HCT116 (cell line): ENCODE results near the gene SYCP2. TPM values are rescaled to one million over a fixed set of nuclear protein-coding genes. Genes with fewer than 3 reads are reported as not detected.

Source experiments
- ATAC-seq: fragments of 200-7000 bp; cut with Tn5 transposase; 2 replicates; pipeline ENCODE4 v1.9.1; 2020; ENCODE audit warnings: mild to moderate bottlenecking, moderate library complexity
- BruUV-seq: library from RNA; stranded (reverse); fragments of 400-500 nt; replicated peaks from 2 replicates; lab custom pipeline; 2021; lab: Mats Ljungman, UMichigan
- CTCF ChIA-PET: fragments of 300-600 bp; sonication (Branson Sonifier 250); formaldehyde crosslinking; loops from one replicate; lab custom pipeline; 2021; ENCODE audit warnings: antibody characterized with exemption; lab: Charles Lee
- POLR2A ChIA-PET: fragments of 300-600, 350-600 bp; sonication (Branson Sonifier 250); formaldehyde crosslinking; loops from one replicate; lab custom pipeline; 2021; ENCODE audit warnings: antibody characterized with exemption; lab: Charles Lee
- RAD21 ChIA-PET, 2 experiments: fragments of 300-600 bp; sonication (Branson Sonifier 250); formaldehyde crosslinking; loops; one replicate each; lab custom pipeline; 2023; ENCODE audit warnings: low total read pairs in 2 of 2; ENCODE audit not compliant: uncharacterized antibody in 2 of 2, unreplicated experiment in 2 of 2, low non-redundant PET in 1 of 2; lab: Charles Lee
- DNase-seq: peaks from one replicate; pipeline ENCODE4 v3.0.0-alpha.2; 2010; ENCODE audit warnings: low read depth, low spot score
- H2AFZ ChIP-seq: fragments of 200-600 bp; shearing (Covaris generic), sonication (generic); 2 replicates; pipeline ENCODE4 v1.6.1; 2017; ENCODE audit warnings: low read depth, mixed run types, mixed read lengths, antibody characterized with exemption, low read length; ENCODE audit not compliant: poor library complexity, severe bottlenecking
- H3K27ac ChIP-seq: 2 replicates; pipeline ENCODE4 v1.5.1; 2012; ENCODE audit warnings: low read depth, low read length
- H3K27me3 ChIP-seq: fragments of 200-600 bp; sonication (generic); 2 replicates; pipeline ENCODE4 v1.6.1; 2016; ENCODE audit warnings: mixed run types, low read length, mixed read lengths; ENCODE audit not compliant: insufficient read depth
- H3K36me3 ChIP-seq, 2 experiments: fragments of 200-500 bp in 1 of 2; fragments of 200-600 bp in 1 of 2; sonication (Bioruptor generic) in 1 of 2; sonication (generic) in 1 of 2; 2 replicates each; pipeline versions ENCODE4 v1.5.1 to v1.6.1; 2014 to 2016; ENCODE audit warnings: low read length in 2 of 2, inconsistent platforms in 1 of 2, mixed read lengths in 1 of 2, mixed run types in 1 of 2; ENCODE audit not compliant: insufficient read depth in 2 of 2, control insufficient read depth in 1 of 2
- H3K4me1 ChIP-seq, 2 experiments: fragments of 200-600 bp in 1 of 2; sonication (generic) in 1 of 2; 2 replicates each; pipeline versions ENCODE4 v1.5.1 to v1.6.1; 2012 to 2017; ENCODE audit warnings: low read length in 2 of 2, inconsistent platforms in 1 of 2, mild to moderate bottlenecking in 1 of 2, mixed read lengths in 1 of 2, mixed run types in 1 of 2, moderate library complexity in 1 of 2; ENCODE audit not compliant: insufficient read depth in 2 of 2, control insufficient read depth in 1 of 2
- H3K4me2 ChIP-seq: fragments of 200-600 bp; sonication (generic); 2 replicates; pipeline ENCODE4 v1.6.1; 2017; ENCODE audit warnings: mixed run types, low read length, mixed read lengths
- H3K4me3 ChIP-seq, 2 experiments: fragments of 200-600 bp in 1 of 2; sonication (generic) in 1 of 2; replicated peaks in 1 of 2; 2 replicates each; pipeline ENCODE4 v1.5.1; 2011 to 2016; ENCODE audit warnings: low read length in 2 of 2, control low read depth in 1 of 2, low read depth in 1 of 2, mild to moderate bottlenecking in 1 of 2, mixed read lengths in 1 of 2, mixed run types in 1 of 2
- H3K79me2 ChIP-seq: fragments of 200-600 bp; sonication (generic); 2 replicates; pipeline ENCODE4 v1.6.1; 2017; ENCODE audit warnings: mild to moderate bottlenecking, mixed run types, low read length, moderate library complexity, mixed read lengths; ENCODE audit not compliant: insufficient read depth
- H3K9ac ChIP-seq: fragments of 200-600 bp; sonication (generic); 2 replicates; pipeline ENCODE4 v1.6.1; 2016; ENCODE audit warnings: low read length, mixed read lengths
- H3K9me2 ChIP-seq: fragments of 200-600 bp; sonication (generic), shearing (Covaris generic); 2 replicates; pipeline ENCODE4 v1.6.1; 2017; ENCODE audit warnings: mixed run types, mild to moderate bottlenecking, moderate library complexity; ENCODE audit not compliant: insufficient read depth
- H3K9me3 ChIP-seq, 2 experiments: fragments of 200-500 bp in 1 of 2; fragments of 200-600 bp in 1 of 2; sonication (Bioruptor generic) in 1 of 2; sonication (generic) in 1 of 2; 2 replicates each; pipeline ENCODE4 v1.6.1; 2014 to 2017; ENCODE audit warnings: low read length in 2 of 2, mixed read lengths in 2 of 2, inconsistent platforms in 1 of 2, low read depth in 1 of 2, mild to moderate bottlenecking in 1 of 2, mixed run types in 1 of 2, moderate library complexity in 1 of 2; ENCODE audit not compliant: control insufficient read depth in 1 of 2, insufficient read depth in 1 of 2
- H4K20me1 ChIP-seq: fragments of 200-600 bp; sonication (generic), shearing (Covaris generic); 2 replicates; pipeline ENCODE4 v1.6.1; 2017; ENCODE audit warnings: mixed run types, mild to moderate bottlenecking, moderate library complexity; ENCODE audit not compliant: insufficient read depth
- CBX3 ChIP-seq: IDR thresholded peaks from 2 replicates; pipeline ENCODE4 v1.6.1; 2012; ENCODE audit warnings: low read depth
- EGR1 ChIP-seq: IDR thresholded peaks from 2 replicates; pipeline ENCODE4 v1.6.1; 2012; ENCODE audit warnings: low read depth
- ELF1 ChIP-seq: IDR thresholded peaks from 2 replicates; pipeline ENCODE4 v1.6.1; 2012; ENCODE audit warnings: low read depth, borderline replicate concordance
- EZH2phosphoT487 ChIP-seq: fragments of 200-600 bp; IDR thresholded peaks from 2 replicates; pipeline ENCODE4 v1.6.1; 2018; ENCODE audit warnings: antibody characterized with exemption, borderline replicate concordance
- FOSL1 ChIP-seq: IDR thresholded peaks from 2 replicates; pipeline ENCODE4 v1.6.1; 2012; ENCODE audit warnings: low read depth
- JUND ChIP-seq: IDR thresholded peaks from 2 replicates; pipeline ENCODE4 v1.6.1; 2012
- POLR2A ChIP-seq: IDR thresholded peaks from 2 replicates; pipeline ENCODE4 v1.7.0; 2011; ENCODE audit warnings: borderline replicate concordance; ENCODE audit not compliant: insufficient read depth, insufficient read length; ENCODE audit errors: extremely low read depth
- POLR2AphosphoS5 ChIP-seq: IDR thresholded peaks from 2 replicates; pipeline ENCODE4 v1.6.1; 2011; ENCODE audit warnings: mild to moderate bottlenecking, low read depth, low read length, moderate library complexity
- SIN3A ChIP-seq: IDR thresholded peaks from 2 replicates; pipeline ENCODE4 v1.6.1; 2012; ENCODE audit warnings: low read depth
- SP1 ChIP-seq: IDR thresholded peaks from 2 replicates; pipeline ENCODE4 v1.6.1; 2012; ENCODE audit warnings: low read depth
- YY1 ChIP-seq: IDR thresholded peaks from 2 replicates; pipeline ENCODE4 v1.6.1; 2011; ENCODE audit warnings: low read length, low read depth, moderate library complexity, mild to moderate bottlenecking; ENCODE audit not compliant: insufficient replicate concordance; ENCODE audit errors: extremely low read depth
- ZNF274 ChIP-seq: fragments of 200-500 bp; sonication (Bioruptor generic); IDR thresholded peaks from 2 replicates; pipeline ENCODE4 v1.6.1; 2014; ENCODE audit warnings: mild to moderate bottlenecking, low read depth, low read length, inconsistent platforms
- intact Hi-C: fragments of 100-400 bp; cut with micrococcal nuclease; formaldehyde crosslinking; loops from 2 replicates; pipeline ENCODE4 v1.10.0; 2022
- total RNA-seq: library from RNA; stranded (reverse); gene quantifications from one replicate; pipeline ENCODE4 v1.2.1, GENCODE V29; 2021; ENCODE audit not compliant: unreplicated experiment
- TF ChIP-seq, protein P1 (sequence below): IDR thresholded peaks from 2 replicates; pipeline ENCODE4 v1.6.1; 2011; ENCODE audit warnings: mild to moderate bottlenecking, low read length, moderate library complexity; ENCODE audit not compliant: insufficient replicate concordance; ENCODE audit errors: extremely low read depth
- TF ChIP-seq, protein P2 (sequence below): IDR thresholded peaks from 2 replicates; pipeline ENCODE4 v1.6.1; 2012; ENCODE audit warnings: low read depth

Gene SYCP2
- total RNA-seq, 1 experiment from 2014 or later = 0.59 TPM

DNA sequence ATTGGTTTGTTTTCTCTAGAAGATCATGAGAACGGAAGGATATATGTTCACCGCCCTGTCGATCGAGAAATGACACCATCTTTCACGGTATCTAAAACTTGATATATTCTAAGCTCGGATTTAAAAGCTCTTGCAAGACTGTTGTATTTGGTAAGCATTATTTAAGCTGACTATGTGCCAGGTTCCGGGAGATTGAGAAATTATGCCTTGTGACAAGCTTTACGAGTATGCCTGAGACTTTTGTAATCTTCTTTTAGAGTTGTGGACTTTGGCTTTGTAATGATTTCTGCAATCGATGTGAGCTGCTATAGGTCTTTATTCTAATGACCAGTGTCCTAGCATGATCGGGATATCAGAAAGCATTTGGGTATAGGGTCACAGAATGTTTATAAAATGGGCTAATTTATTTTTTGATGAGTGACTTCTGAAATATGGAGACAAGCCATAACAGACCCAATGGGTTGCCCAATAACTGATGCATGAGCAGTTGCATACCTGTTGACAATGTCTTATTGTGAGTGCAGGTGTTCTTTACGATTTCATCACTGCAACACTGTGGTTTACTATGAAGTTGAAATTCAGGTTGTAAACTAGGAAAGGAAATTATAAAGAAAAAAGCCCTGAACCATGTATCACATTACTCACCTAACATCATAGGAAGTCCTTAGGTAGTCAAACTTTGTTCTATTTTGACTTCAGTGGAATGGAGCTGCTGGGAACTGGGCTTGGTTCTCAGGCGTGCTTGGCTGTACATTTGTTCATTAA is 38.8 kb upstream of the SYCP2 start:
- no peaks in the 10 kb centered on the region for H4K20me1 ChIP-seq
- no peak overlapping the region for H2AFZ ChIP-seq
- H3K79me2 ChIP-seq = no peaks in the 10 kb centered on the region
- H3K9me2 ChIP-seq = no peaks in the 10 kb centered on the region
- H3K4me1 ChIP-seq = no peaks in the 10 kb centered on the region
- no peak for ATAC-seq
- H3K27ac ChIP-seq = no peak overlapping the region
- no TSS peak for BruUV-seq
- no peaks in the 10 kb centered on the region for H3K9me3 ChIP-seq
- peaks cover under 1% of the 10 kb centered on the region; the same call in 1 of the 2 replicates for H3K27me3 ChIP-seq
- ChIA-PET CTCF (no interaction called here), POLR2A (no interaction called here), RAD21 (no interaction called here)
- intact Hi-C loops = no loop called here
- H3K4me3 ChIP-seq = no peak overlapping the region
- no peak for DNase-seq
- no peak overlapping the region for H3K9ac ChIP-seq
- no peaks in the 10 kb centered on the region for H3K36me3 ChIP-seq
- H3K4me2 ChIP-seq = no peak overlapping the region
- TF ChIP-seq YY1 (no peak), POLR2AphosphoS5 (no peak), EGR1 (no peak), ELF1 (no peak), POLR2A (no peak), SIN3A (no peak), ZNF274 (no peak), SP1 (no peak), JUND (no peak), EZH2phosphoT487 (no peak), CBX3 (no peak), FOSL1 (no peak)
- TF ChIP-seq, protein P1, sequence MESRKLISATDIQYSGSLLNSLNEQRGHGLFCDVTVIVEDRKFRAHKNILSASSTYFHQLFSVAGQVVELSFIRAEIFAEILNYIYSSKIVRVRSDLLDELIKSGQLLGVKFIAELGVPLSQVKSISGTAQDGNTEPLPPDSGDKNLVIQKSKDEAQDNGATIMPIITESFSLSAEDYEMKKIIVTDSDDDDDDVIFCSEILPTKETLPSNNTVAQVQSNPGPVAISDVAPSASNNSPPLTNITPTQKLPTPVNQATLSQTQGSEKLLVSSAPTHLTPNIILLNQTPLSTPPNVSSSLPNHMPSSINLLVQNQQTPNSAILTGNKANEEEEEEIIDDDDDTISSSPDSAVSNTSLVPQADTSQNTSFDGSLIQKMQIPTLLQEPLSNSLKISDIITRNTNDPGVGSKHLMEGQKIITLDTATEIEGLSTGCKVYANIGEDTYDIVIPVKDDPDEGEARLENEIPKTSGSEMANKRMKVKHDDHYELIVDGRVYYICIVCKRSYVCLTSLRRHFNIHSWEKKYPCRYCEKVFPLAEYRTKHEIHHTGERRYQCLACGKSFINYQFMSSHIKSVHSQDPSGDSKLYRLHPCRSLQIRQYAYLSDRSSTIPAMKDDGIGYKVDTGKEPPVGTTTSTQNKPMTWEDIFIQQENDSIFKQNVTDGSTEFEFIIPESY = no peak
- TF ChIP-seq, protein P2, sequence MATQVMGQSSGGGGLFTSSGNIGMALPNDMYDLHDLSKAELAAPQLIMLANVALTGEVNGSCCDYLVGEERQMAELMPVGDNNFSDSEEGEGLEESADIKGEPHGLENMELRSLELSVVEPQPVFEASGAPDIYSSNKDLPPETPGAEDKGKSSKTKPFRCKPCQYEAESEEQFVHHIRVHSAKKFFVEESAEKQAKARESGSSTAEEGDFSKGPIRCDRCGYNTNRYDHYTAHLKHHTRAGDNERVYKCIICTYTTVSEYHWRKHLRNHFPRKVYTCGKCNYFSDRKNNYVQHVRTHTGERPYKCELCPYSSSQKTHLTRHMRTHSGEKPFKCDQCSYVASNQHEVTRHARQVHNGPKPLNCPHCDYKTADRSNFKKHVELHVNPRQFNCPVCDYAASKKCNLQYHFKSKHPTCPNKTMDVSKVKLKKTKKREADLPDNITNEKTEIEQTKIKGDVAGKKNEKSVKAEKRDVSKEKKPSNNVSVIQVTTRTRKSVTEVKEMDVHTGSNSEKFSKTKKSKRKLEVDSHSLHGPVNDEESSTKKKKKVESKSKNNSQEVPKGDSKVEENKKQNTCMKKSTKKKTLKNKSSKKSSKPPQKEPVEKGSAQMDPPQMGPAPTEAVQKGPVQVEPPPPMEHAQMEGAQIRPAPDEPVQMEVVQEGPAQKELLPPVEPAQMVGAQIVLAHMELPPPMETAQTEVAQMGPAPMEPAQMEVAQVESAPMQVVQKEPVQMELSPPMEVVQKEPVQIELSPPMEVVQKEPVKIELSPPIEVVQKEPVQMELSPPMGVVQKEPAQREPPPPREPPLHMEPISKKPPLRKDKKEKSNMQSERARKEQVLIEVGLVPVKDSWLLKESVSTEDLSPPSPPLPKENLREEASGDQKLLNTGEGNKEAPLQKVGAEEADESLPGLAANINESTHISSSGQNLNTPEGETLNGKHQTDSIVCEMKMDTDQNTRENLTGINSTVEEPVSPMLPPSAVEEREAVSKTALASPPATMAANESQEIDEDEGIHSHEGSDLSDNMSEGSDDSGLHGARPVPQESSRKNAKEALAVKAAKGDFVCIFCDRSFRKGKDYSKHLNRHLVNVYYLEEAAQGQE = no peak
